Measurements from ENCODE around the gene AKIRIN2.
A peak's percentile ranks its signal among the peaks of the same experiment; 100 is the strongest.
"Not testable (repeated sequence)": the region's sequence is repeated elsewhere in the genome, so short reads cannot be mapped to it uniquely, and the experiment has no call there.

The AKIRIN2 gene

DNA sequence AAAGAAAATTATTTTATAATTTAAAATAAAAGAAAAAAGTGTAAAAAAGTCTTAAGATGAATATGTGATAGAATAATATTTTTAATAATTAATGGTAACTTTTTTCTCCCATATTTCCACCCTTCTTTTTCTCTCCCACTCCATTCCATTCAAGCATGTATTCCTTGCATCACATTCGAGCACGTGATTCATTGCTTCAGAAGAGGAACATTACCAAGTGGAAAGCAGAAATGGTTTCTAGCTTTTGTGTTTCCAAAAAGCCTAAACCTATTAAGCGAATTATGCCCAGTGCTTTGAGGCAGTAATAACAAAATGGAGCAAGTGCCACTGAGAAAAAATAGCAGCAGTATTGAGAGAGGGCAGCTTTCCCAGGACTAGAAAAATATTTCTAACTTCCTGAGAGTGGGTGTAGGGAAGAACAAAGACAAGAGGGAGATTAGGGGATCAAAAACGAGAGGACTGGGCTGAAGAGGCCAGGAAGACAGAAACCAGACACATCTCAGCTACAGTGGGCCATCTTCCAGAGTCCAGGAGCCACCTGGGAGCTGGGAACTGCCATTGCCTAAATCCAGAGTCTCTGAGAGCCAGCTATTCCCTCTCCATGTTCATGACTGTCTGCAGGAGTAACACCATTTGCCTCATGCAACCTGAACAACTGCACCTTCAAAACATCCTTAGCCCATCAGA is 15.0 kb upstream of the AKIRIN2 start:
- WGBS (ENCODE audit: insufficient coverage): 91% methylated on average over 4 of the region's 4 CpGs
- Histone ChIP-seq H3K4me1 (ENCODE audit: control extremely low read depth in 1 of 4, control insufficient read depth in 4 of 4, insufficient read depth in 4 of 4, low read length in 3 of 4) (peaks cover 0 to 25% (median 2%) of the 10 kb centered on the region in 4 experiments), H3K9me3 (ENCODE audit: control extremely low read depth in 1 of 5, control insufficient read depth in 4 of 5, insufficient read depth in 2 of 5, low read depth in 1 of 5, low read length in 4 of 5) (no peaks in the 10 kb centered on the region), H3K4me3 (ENCODE audit: control insufficient read depth in 1 of 7, extremely low read depth in 1 of 7, insufficient read depth in 4 of 7, low read depth in 2 of 7, low read length in 6 of 7) (no peak overlapping the region), H3K27me3 (replicated peaks in 2 of 5; ENCODE audit: control insufficient read depth in 4 of 5, insufficient read depth in 5 of 5, low read length in 4 of 5) (no peaks in the 10 kb centered on the region), H3K27ac (ENCODE audit: insufficient read depth in 1 of 2, low read depth in 1 of 2, low read length in 2 of 2, poor library complexity in 1 of 2, severe bottlenecking in 2 of 2) (no peak overlapping the region), H3K36me3 (ENCODE audit: control insufficient read depth in 4 of 4, insufficient read depth in 4 of 4, low read length in 3 of 4) (no peaks in the 10 kb centered on the region)
- DNase-seq: no peak
- ChIA-PET CTCF (interaction anchor here (0.8 to 1.4 kb wide), 4 partner anchors 12 to 18 kb away, joined by 3 to 5 read pairs (median 3); partner anchors contain the start of gene AKIRIN2), POLR2A (no interaction called here)

DNA sequence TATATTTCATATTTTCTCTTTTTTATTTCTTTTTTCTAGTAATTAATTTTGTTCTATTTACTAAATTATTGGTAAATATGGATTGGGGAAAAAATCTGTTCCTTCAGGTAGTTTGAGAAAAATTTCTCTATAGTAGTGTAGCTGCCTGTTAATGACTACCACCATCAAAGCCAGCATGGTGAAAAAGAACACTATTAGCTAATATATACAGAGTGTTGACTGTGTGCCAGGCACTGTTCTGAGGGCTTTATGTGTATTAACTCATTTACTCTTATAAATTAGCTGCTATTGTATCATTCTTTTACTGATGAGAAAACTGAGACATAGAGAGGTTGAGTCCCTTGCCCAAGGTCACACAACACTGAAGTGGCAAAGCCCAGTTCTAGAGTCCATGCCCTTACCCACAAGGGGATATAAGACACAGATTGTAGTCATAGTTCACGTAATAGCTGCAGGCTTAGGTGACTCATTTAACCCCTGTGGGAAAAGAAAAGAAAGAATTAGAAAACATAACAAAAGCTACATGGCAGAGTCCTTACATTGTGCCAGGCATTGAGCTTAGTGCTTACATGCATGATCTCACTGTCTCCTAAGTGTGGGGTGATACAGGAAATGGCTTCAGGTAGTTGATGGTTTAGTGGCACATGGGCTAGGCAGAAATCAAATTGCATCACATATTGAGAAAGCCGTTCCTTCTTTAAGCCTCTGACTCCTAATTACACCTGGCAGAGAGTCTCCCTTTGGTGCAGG is 12.2 kb upstream of the AKIRIN2 start:
- Histone ChIP-seq H3K4me3 (ENCODE audit: control insufficient read depth in 1 of 7, extremely low read depth in 1 of 7, insufficient read depth in 4 of 7, low read depth in 2 of 7, low read length in 6 of 7) (no peak overlapping the region), H3K27ac (ENCODE audit: insufficient read depth in 1 of 2, low read depth in 1 of 2, low read length in 2 of 2, poor library complexity in 1 of 2, severe bottlenecking in 2 of 2) (no peak overlapping the region), H3K27me3 (replicated peaks in 2 of 5; ENCODE audit: control insufficient read depth in 4 of 5, insufficient read depth in 5 of 5, low read length in 4 of 5) (no peaks in the 10 kb centered on the region), H3K9me3 (ENCODE audit: control extremely low read depth in 1 of 5, control insufficient read depth in 4 of 5, insufficient read depth in 2 of 5, low read depth in 1 of 5, low read length in 4 of 5) (no peaks in the 10 kb centered on the region), H3K4me1 (ENCODE audit: control extremely low read depth in 1 of 4, control insufficient read depth in 4 of 4, insufficient read depth in 4 of 4, low read length in 3 of 4) (peaks cover 0 to 24% (median 1%) of the 10 kb centered on the region in 4 experiments), H3K36me3 (ENCODE audit: control insufficient read depth in 4 of 4, insufficient read depth in 4 of 4, low read length in 3 of 4) (no peaks in the 10 kb centered on the region)
- CTCF ChIA-PET: interaction anchor here (1.0 to 1.3 kb wide), 2 partner anchors 9 to 18 kb away, joined by 3 read pairs; no protein-coding TSS in a partner anchor
- 93% methylated on average over 2 of the region's 2 CpGs for WGBS (ENCODE audit: insufficient coverage)
- no peak for DNase-seq
- POLR2A ChIA-PET: interaction anchor here (0.5 kb wide), 1 partner anchor 1635 kb away, joined by 3 read pairs; no protein-coding TSS in a partner anchor

- POLR2A ChIA-PET, DNase-seq: not testable (repeated sequence)
- 100% methylated on average over 1 of the region's 3 CpGs for WGBS (ENCODE audit: insufficient coverage)
Measured at GRCh38 chr6:87712713-87713112, 10.7 kb upstream of the AKIRIN2 start.

DNA sequence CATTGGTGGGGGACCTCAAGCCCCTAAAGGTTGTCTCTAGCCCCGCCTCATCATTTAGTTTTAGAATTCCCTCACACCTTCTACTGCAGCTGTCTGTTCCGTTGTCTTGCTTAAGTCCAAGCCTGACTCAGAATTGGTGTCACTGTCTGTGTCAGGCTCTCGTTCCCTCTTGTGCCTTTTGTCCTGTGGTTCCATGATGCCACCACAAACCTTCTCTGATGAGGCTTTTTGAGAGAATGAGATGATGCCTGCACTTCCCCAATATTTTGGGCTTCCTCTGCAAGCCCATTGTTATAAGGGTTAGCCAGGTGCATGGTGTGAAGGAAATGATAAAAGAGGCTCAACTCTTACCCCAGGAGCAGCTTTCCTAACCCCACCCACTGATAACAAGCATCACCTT is 8.1 kb upstream of the AKIRIN2 start:
- Histone ChIP-seq H3K27ac (ENCODE audit: insufficient read depth in 1 of 2, low read depth in 1 of 2, low read length in 2 of 2, poor library complexity in 1 of 2, severe bottlenecking in 2 of 2) (no peak overlapping the region), H3K27me3 (replicated peaks in 2 of 5; ENCODE audit: control insufficient read depth in 4 of 5, insufficient read depth in 5 of 5, low read length in 4 of 5) (no peaks in the 10 kb centered on the region), H3K9me3 (ENCODE audit: control extremely low read depth in 1 of 5, control insufficient read depth in 4 of 5, insufficient read depth in 2 of 5, low read depth in 1 of 5, low read length in 4 of 5) (no peaks in the 10 kb centered on the region), H3K4me3 (ENCODE audit: control insufficient read depth in 1 of 7, extremely low read depth in 1 of 7, insufficient read depth in 4 of 7, low read depth in 2 of 7, low read length in 6 of 7) (no peak overlapping the region), H3K36me3 (ENCODE audit: control insufficient read depth in 4 of 4, insufficient read depth in 4 of 4, low read length in 3 of 4) (no peaks in the 10 kb centered on the region), H3K4me1 (ENCODE audit: control extremely low read depth in 1 of 4, control insufficient read depth in 4 of 4, insufficient read depth in 4 of 4, low read length in 3 of 4) (peaks cover 0 to 16% (median 0%) of the 10 kb centered on the region in 4 experiments)
- 82% methylated on average over 3 of the region's 3 CpGs for WGBS (ENCODE audit: insufficient coverage)
- ChIA-PET CTCF (interaction anchor here (1.0 kb wide), 1 partner anchor 49 kb away, joined by 3 read pairs; no protein-coding TSS in a partner anchor), POLR2A (no interaction called here)
- peak in 2 of 3 donors; percentile 48 to 50 for DNase-seq

More at GRCh38 chr6:87712713-87713112, 10.7 kb upstream of the AKIRIN2 start:
- peaks cover 0 to 14% (median 0%) of the 10 kb centered on the region in 4 experiments for H3K4me1 ChIP-seq (ENCODE audit: control extremely low read depth in 1 of 4, control insufficient read depth in 4 of 4, insufficient read depth in 4 of 4, low read length in 3 of 4)
- not testable (repeated sequence) for H3K9me3 ChIP-seq (ENCODE audit: control extremely low read depth in 1 of 5, control insufficient read depth in 4 of 5, insufficient read depth in 2 of 5, low read depth in 1 of 5, low read length in 4 of 5); H3K36me3 ChIP-seq (ENCODE audit: control insufficient read depth in 4 of 4, insufficient read depth in 4 of 4, low read length in 3 of 4); H3K4me3 ChIP-seq (ENCODE audit: control insufficient read depth in 1 of 7, extremely low read depth in 1 of 7, insufficient read depth in 4 of 7, low read depth in 2 of 7, low read length in 6 of 7); H3K27me3 ChIP-seq (replicated peaks in 2 of 5; ENCODE audit: control insufficient read depth in 4 of 5, insufficient read depth in 5 of 5, low read length in 4 of 5); H3K27ac ChIP-seq (ENCODE audit: insufficient read depth in 1 of 2, low read depth in 1 of 2, low read length in 2 of 2, poor library complexity in 1 of 2, severe bottlenecking in 2 of 2)
- CTCF ChIA-PET: interaction anchor here (0.6 to 0.8 kb wide), 3 partner anchors 13 to 551 kb away, joined by 3 read pairs; no protein-coding TSS in a partner anchor

- POLR2A ChIA-PET; H3K4me3 ChIP-seq (ENCODE audit: control insufficient read depth in 1 of 7, extremely low read depth in 1 of 7, insufficient read depth in 4 of 7, low read depth in 2 of 7, low read length in 6 of 7); H3K27ac ChIP-seq (ENCODE audit: insufficient read depth in 1 of 2, low read depth in 1 of 2, low read length in 2 of 2, poor library complexity in 1 of 2, severe bottlenecking in 2 of 2); DNase-seq; CTCF ChIA-PET; H3K9me3 ChIP-seq (ENCODE audit: control extremely low read depth in 1 of 5, control insufficient read depth in 4 of 5, insufficient read depth in 2 of 5, low read depth in 1 of 5, low read length in 4 of 5); H3K36me3 ChIP-seq (ENCODE audit: control insufficient read depth in 4 of 4, insufficient read depth in 4 of 4, low read length in 3 of 4); H3K27me3 ChIP-seq (replicated peaks in 2 of 5; ENCODE audit: control insufficient read depth in 4 of 5, insufficient read depth in 5 of 5, low read length in 4 of 5): not testable (repeated sequence)
- peaks cover 0 to 12% (median 0%) of the 10 kb centered on the region in 4 experiments for H3K4me1 ChIP-seq (ENCODE audit: control extremely low read depth in 1 of 4, control insufficient read depth in 4 of 4, insufficient read depth in 4 of 4, low read length in 3 of 4)
- WGBS (ENCODE audit: insufficient coverage): no CpG with 5 or more reads among the region's 7 CpGs
Measured at GRCh38 chr6:87708581-87709427, 6.8 kb upstream of the AKIRIN2 start.

DNA sequence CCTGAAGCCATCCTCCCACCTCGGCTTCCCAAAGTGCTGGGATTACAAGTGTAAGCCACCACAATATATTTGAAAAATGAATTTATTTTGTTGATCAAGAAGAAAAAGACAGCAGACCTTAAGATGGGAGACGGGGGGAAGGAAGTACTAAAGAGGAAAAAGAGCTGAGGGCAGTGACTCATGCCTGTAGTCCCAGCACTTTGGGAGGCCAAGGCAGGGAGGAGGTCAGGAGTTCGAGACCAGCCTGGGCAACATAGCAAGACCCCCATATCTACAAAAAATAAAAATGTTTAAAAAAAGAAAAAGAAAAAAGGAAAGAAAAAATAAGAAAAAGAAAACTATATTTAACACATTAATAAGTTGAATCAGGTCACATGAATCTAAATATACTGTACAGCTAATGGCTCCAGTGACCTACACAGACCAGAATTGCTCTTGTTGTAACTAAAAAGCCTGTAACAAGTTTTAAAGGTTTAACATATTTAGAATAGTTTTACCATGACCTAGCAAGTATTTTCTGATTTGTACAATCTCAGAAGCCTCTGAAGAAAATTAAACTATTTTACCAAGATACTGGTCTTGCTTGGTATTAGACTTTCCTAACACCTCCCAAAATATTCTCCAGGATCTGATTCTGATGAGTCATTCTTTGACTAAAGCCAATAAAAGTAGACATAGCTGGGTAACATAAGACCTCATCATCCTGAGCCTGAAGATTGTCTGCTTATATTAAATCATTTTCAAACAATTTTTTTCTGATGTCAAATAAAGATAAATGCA is 4.3 kb upstream of the AKIRIN2 start:
- WGBS (ENCODE audit: insufficient coverage): 50% methylated on average over 1 of the region's 3 CpGs
- no peak for DNase-seq

More for the DNA sequence above, 4.3 kb upstream of the AKIRIN2 start:
- Histone ChIP-seq H3K4me3 (ENCODE audit: control insufficient read depth in 1 of 7, extremely low read depth in 1 of 7, insufficient read depth in 4 of 7, low read depth in 2 of 7, low read length in 6 of 7) (no peak overlapping the region), H3K27ac (ENCODE audit: insufficient read depth in 1 of 2, low read depth in 1 of 2, low read length in 2 of 2, poor library complexity in 1 of 2, severe bottlenecking in 2 of 2) (no peak overlapping the region), H3K27me3 (replicated peaks in 2 of 5; ENCODE audit: control insufficient read depth in 4 of 5, insufficient read depth in 5 of 5, low read length in 4 of 5) (no peaks in the 10 kb centered on the region), H3K4me1 (ENCODE audit: control extremely low read depth in 1 of 4, control insufficient read depth in 4 of 4, insufficient read depth in 4 of 4, low read length in 3 of 4) (peaks cover 1 to 19% (median 6%) of the 10 kb centered on the region in 4 experiments), H3K9me3 (ENCODE audit: control extremely low read depth in 1 of 5, control insufficient read depth in 4 of 5, insufficient read depth in 2 of 5, low read depth in 1 of 5, low read length in 4 of 5) (no peaks in the 10 kb centered on the region), H3K36me3 (ENCODE audit: control insufficient read depth in 4 of 4, insufficient read depth in 4 of 4, low read length in 3 of 4) (no peaks in the 10 kb centered on the region)
- ChIA-PET POLR2A (interaction anchor here (0.6 kb wide), 1 partner anchor 39 kb away, joined by 4 read pairs; no protein-coding TSS in a partner anchor), CTCF (interaction anchor here (1.1 to 1.4 kb wide), 3 partner anchors 8 to 17 kb away, joined by 3 to 5 read pairs (median 5); no protein-coding TSS in a partner anchor)

Data from common myeloid progenitor, CD34-positive (primary cell).